Activated CD8-positive, alpha-beta memory T cell treated with anti-CD3 and anti-CD28 coated beads, Interleukin-2, amount 10 ng/mL, durations not matched to agents 7 days and 5 days (primary cell): ENCODE data around the gene POU2F3. TPM values are rescaled to one million over a fixed set of nuclear protein-coding genes. Genes with fewer than 3 reads are reported as not detected.
A peak's percentile ranks its signal among the peaks of the same experiment; 100 is the strongest.

Source experiments
- ATAC-seq: fragments of 150-1000 bp; cut with Tn5 transposase; one replicate; pipeline ENCODE4 v1.10.0; 2021; ENCODE audit warnings: moderate library complexity
- CTCF ChIA-PET: fragments of 350-600 bp; sonication (Branson Sonifier 250); formaldehyde crosslinking; loops from one replicate; lab custom pipeline; 2021; ENCODE audit warnings: antibody characterized with exemption; lab: Charles Lee
- DNase-seq: peaks from one replicate; pipeline ENCODE4 v3.0.0-alpha.2; 2020
- H3K27ac Mint-ChIP-seq: one replicate; pipeline ENCODE4 v1.8.0; 2021; ENCODE audit warnings: mild to moderate bottlenecking, mixed read lengths
- H3K27me3 Mint-ChIP-seq: one replicate; pipeline ENCODE4 v1.8.0; 2021; ENCODE audit warnings: mixed read lengths
- H3K36me3 Mint-ChIP-seq: one replicate; pipeline ENCODE4 v1.8.0; 2021; ENCODE audit warnings: mild to moderate bottlenecking, mixed read lengths
- H3K4me1 Mint-ChIP-seq: one replicate; pipeline ENCODE4 v1.8.0; 2021; ENCODE audit warnings: mixed read lengths
- H3K4me3 Mint-ChIP-seq: one replicate; pipeline ENCODE4 v1.8.0; 2021; ENCODE audit warnings: mild to moderate bottlenecking, moderate library complexity, mixed read lengths
- H3K9me3 Mint-ChIP-seq: one replicate; pipeline ENCODE4 v1.8.0; 2022; ENCODE audit warnings: low read depth, mixed read lengths
- total RNA-seq, 2 experiments: library from RNA; stranded (reverse); gene quantifications; one replicate each; pipeline ENCODE4 v1.2.3, GENCODE V29; 2021

Gene POU2F3
- total RNA-seq, 2 experiments from 2014 or later: not detected

GRCh38 chr11:120310870-120311269, 70.9 kb downstream of the POU2F3 start:
- H3K36me3 Mint-ChIP-seq: no peaks in the 10 kb centered on the region
- no peak for ATAC-seq

GRCh38 chr11:120314861-120315260, 74.9 kb downstream of the POU2F3 start:
- CTCF ChIA-PET: interaction anchor here (1.2 to 2.2 kb wide), 3 partner anchors 11 to 66 kb away, joined by 3 to 14 read pairs (median 4); no protein-coding TSS in a partner anchor

More at GRCh38 chr11:120310870-120311269, 70.9 kb downstream of the POU2F3 start:
- Mint-ChIP-seq H3K27ac (no peak overlapping the region), H3K9me3 (no peaks in the 10 kb centered on the region), H3K27me3 (peaks cover 2% of the 10 kb centered on the region), H3K4me3 (no peak overlapping the region), H3K4me1 (no peaks in the 10 kb centered on the region)
- DNase-seq: no peak
- CTCF ChIA-PET: interaction anchor here (1.4 kb wide), 1 partner anchor 75 kb away, joined by 3 read pairs; no protein-coding TSS in a partner anchor

GRCh38 chr11:120316880-120317688, 77.1 kb downstream of the POU2F3 start:
- DNase-seq (peak; percentile 15), ATAC-seq (no peak)
- CTCF ChIA-PET: interaction anchor here (1.1 to 1.7 kb wide), 3 partner anchors 14 to 16 kb away, joined by 3 to 4 read pairs (median 4); no protein-coding TSS in a partner anchor
- no peaks in the 10 kb centered on the region for H3K4me1 Mint-ChIP-seq
- no peaks in the 10 kb centered on the region for H3K9me3 Mint-ChIP-seq
- H3K27ac Mint-ChIP-seq: no peak overlapping the region
- H3K27me3 Mint-ChIP-seq: peaks cover 28% of the 10 kb centered on the region
- no peaks in the 10 kb centered on the region for H3K36me3 Mint-ChIP-seq
- H3K4me3 Mint-ChIP-seq: no peak overlapping the region

More at GRCh38 chr11:120314861-120315260, 74.9 kb downstream of the POU2F3 start:
- ATAC-seq (no peak), DNase-seq (no peak)
- H3K36me3 Mint-ChIP-seq: no peaks in the 10 kb centered on the region
- H3K4me3 Mint-ChIP-seq: no peak overlapping the region
- H3K27me3 Mint-ChIP-seq: peaks cover 20% of the 10 kb centered on the region
- H3K27ac Mint-ChIP-seq: no peak overlapping the region
- H3K9me3 Mint-ChIP-seq: no peaks in the 10 kb centered on the region
- no peaks in the 10 kb centered on the region for H3K4me1 Mint-ChIP-seq

GRCh38 chr11:120317689-120318480, 77.9 kb downstream of the POU2F3 start:
- H3K4me3 Mint-ChIP-seq: no peak overlapping the region
- no peak for ATAC-seq
- no peak for DNase-seq
- no peaks in the 10 kb centered on the region for H3K36me3 Mint-ChIP-seq
- H3K27ac Mint-ChIP-seq: no peak overlapping the region
- H3K27me3 Mint-ChIP-seq: peaks cover 29% of the 10 kb centered on the region
- H3K4me1 Mint-ChIP-seq: no peaks in the 10 kb centered on the region
- H3K9me3 Mint-ChIP-seq: no peaks in the 10 kb centered on the region
- CTCF ChIA-PET: interaction anchor here (1.1 to 1.7 kb wide), 3 partner anchors 15 to 84 kb away, joined by 3 to 4 read pairs (median 4); no protein-coding TSS in a partner anchor

GRCh38 chr11:120318906-120319305, 79.0 kb downstream of the POU2F3 start:
- H3K4me3 Mint-ChIP-seq: no peak overlapping the region
- H3K9me3 Mint-ChIP-seq: no peaks in the 10 kb centered on the region
- no peak overlapping the region for H3K27ac Mint-ChIP-seq
- H3K4me1 Mint-ChIP-seq: no peaks in the 10 kb centered on the region
- DNase-seq (peak; percentile 19), ATAC-seq (no peak)
- no peaks in the 10 kb centered on the region for H3K36me3 Mint-ChIP-seq
- H3K27me3 Mint-ChIP-seq: peaks cover 35% of the 10 kb centered on the region
- CTCF ChIA-PET: interaction anchor here (1.1 kb wide), 1 partner anchor 85 kb away, joined by 4 read pairs; no protein-coding TSS in a partner anchor

GRCh38 chr11:120324932-120325810, 85.2 kb downstream of the POU2F3 start, which contains the start of gene TLCD5:
TSS of gene TLCD5 (plus strand) at chr11:120325299. CDS start at chr11:120327442, 2,143 bp downstream.
- peaks cover 25% of the 10 kb centered on the region for H3K4me1 Mint-ChIP-seq
- peaks cover 2% of the 10 kb centered on the region for H3K36me3 Mint-ChIP-seq
- ATAC-seq (peak; percentile 90), DNase-seq (peak; percentile 72)
- CTCF ChIA-PET: no interaction called here
- H3K27ac Mint-ChIP-seq: peak within 1 kb of the TSS; percentile 62
- H3K4me3 Mint-ChIP-seq: peak within 1 kb of the TSS; percentile 75
- no peaks in the 10 kb centered on the region for H3K9me3 Mint-ChIP-seq
- H3K27me3 Mint-ChIP-seq: peaks cover 39% of the 10 kb centered on the region

GRCh38 chr11:120326228-120326627, 86.3 kb downstream of the POU2F3 start:
- H3K4me1 Mint-ChIP-seq: peaks cover 25% of the 10 kb centered on the region
- peaks cover 2% of the 10 kb centered on the region for H3K36me3 Mint-ChIP-seq
- H3K27me3 Mint-ChIP-seq: peaks cover 36% of the 10 kb centered on the region
- no peak for ATAC-seq
- no peak for DNase-seq
- peak overlapping the region; percentile 75 for H3K4me3 Mint-ChIP-seq
- CTCF ChIA-PET: interaction anchor here (1.5 to 2.1 kb wide), 2 partner anchors 24 to 185 kb away, joined by 4 to 5 read pairs; partner anchors contain the start of gene GRIK4
- no peaks in the 10 kb centered on the region for H3K9me3 Mint-ChIP-seq
- H3K27ac Mint-ChIP-seq: peak overlapping the region; percentile 62

GRCh38 chr11:120326845-120327281, 86.9 kb downstream of the POU2F3 start:
- no peak for DNase-seq
- H3K36me3 Mint-ChIP-seq: peaks cover 2% of the 10 kb centered on the region
- H3K27ac Mint-ChIP-seq: no peak overlapping the region
- CTCF ChIA-PET: interaction anchor here (1.5 to 2.1 kb wide), 2 partner anchors 24 to 185 kb away, joined by 4 to 5 read pairs; partner anchors contain the start of gene GRIK4
- H3K27me3 Mint-ChIP-seq: peaks cover 34% of the 10 kb centered on the region
- H3K4me1 Mint-ChIP-seq: peaks cover 25% of the 10 kb centered on the region
- no peaks in the 10 kb centered on the region for H3K9me3 Mint-ChIP-seq
- no peak for ATAC-seq
- no peak overlapping the region for H3K4me3 Mint-ChIP-seq

GRCh38 chr11:120327311-120327710, 87.4 kb downstream of the POU2F3 start:
- no peak for ATAC-seq
- no peak for DNase-seq
- CTCF ChIA-PET: interaction anchor here (1.5 to 2.1 kb wide), 2 partner anchors 25 to 184 kb away, joined by 4 to 5 read pairs; partner anchors contain the start of gene GRIK4
- H3K4me3 Mint-ChIP-seq: no peak overlapping the region
- H3K4me1 Mint-ChIP-seq: peaks cover 25% of the 10 kb centered on the region
- H3K27ac Mint-ChIP-seq: no peak overlapping the region
- peaks cover 2% of the 10 kb centered on the region for H3K36me3 Mint-ChIP-seq
- H3K9me3 Mint-ChIP-seq: no peaks in the 10 kb centered on the region
- peaks cover 34% of the 10 kb centered on the region for H3K27me3 Mint-ChIP-seq

- peaks cover 2% of the 10 kb centered on the region for H3K36me3 Mint-ChIP-seq
- H3K4me3 Mint-ChIP-seq: no peak overlapping the region
- H3K27me3 Mint-ChIP-seq: peaks cover 20% of the 10 kb centered on the region
- CTCF ChIA-PET: no interaction called here
- DNase-seq (no peak), ATAC-seq (no peak)
- no peaks in the 10 kb centered on the region for H3K9me3 Mint-ChIP-seq
- no peak overlapping the region for H3K27ac Mint-ChIP-seq
- peaks cover 34% of the 10 kb centered on the region for H3K4me1 Mint-ChIP-seq
Observed at GRCh38 chr11:120329556-120329955, 89.6 kb downstream of the POU2F3 start.

GRCh38 chr11:120330045-120330444, 90.1 kb downstream of the POU2F3 start:
- H3K4me3 Mint-ChIP-seq: no peak overlapping the region
- CTCF ChIA-PET: no interaction called here
- H3K4me1 Mint-ChIP-seq: peaks cover 34% of the 10 kb centered on the region
- ATAC-seq (no peak), DNase-seq (no peak)
- H3K9me3 Mint-ChIP-seq: no peaks in the 10 kb centered on the region
- H3K27me3 Mint-ChIP-seq: peaks cover 15% of the 10 kb centered on the region
- no peak overlapping the region for H3K27ac Mint-ChIP-seq
- H3K36me3 Mint-ChIP-seq: peaks cover 2% of the 10 kb centered on the region
